Measurements from ENCODE around the gene ELP1. TPM values are rescaled to one million over a fixed set of nuclear protein-coding genes. Genes with fewer than 3 reads are reported as not detected.
"Not testable (repeated sequence)": the region's sequence is repeated elsewhere in the genome, so short reads cannot be mapped to it uniquely, and the experiment has no call there.

The ELP1 gene
- polyA plus RNA-seq, 1 experiment = 29.9 TPM

GRCh38 chr9:108854641-108855528, 79.0 kb downstream of the ELP1 start:
- Histone ChIP-seq H3K9me3 (ENCODE audit: control insufficient read depth, insufficient read depth, low read length) (peaks cover 12% of the 10 kb centered on the region; the same call in 1 of the 2 replicates), H3K27ac (ENCODE audit: low read depth, low read length) (no peak overlapping the region), H3K4me3 (ENCODE audit: low read depth, low read length) (no peak overlapping the region), H3K27me3 (ENCODE audit: control insufficient read depth, insufficient read depth, low read length) (peaks cover 2% of the 10 kb centered on the region)
- DNase-seq (ENCODE audit: low read depth, low spot score) = no peak
- no peak for TF ChIP-seq CTCF (IDR thresholded peaks at IDR 0.05; ENCODE audit: low read depth, low read length)
- CTCF ChIA-PET = interaction anchor here (0.5 kb wide), 1 partner anchor 1387 kb away, joined by 4 read pairs; no protein-coding TSS in a partner anchor
- POLR2A ChIA-PET = no interaction called here

GRCh38 chr9:108854094-108854493, 79.8 kb downstream of the ELP1 start:
- Histone ChIP-seq H3K27me3 (ENCODE audit: control insufficient read depth, insufficient read depth, low read length) (peaks cover 2% of the 10 kb centered on the region), H3K9me3 (ENCODE audit: control insufficient read depth, insufficient read depth, low read length) (peaks cover 12% of the 10 kb centered on the region; the same call in 1 of the 2 replicates), H3K27ac (ENCODE audit: low read depth, low read length) (no peak overlapping the region), H3K4me3 (ENCODE audit: low read depth, low read length) (no peak overlapping the region)
- no peak for TF ChIP-seq CTCF (IDR thresholded peaks at IDR 0.05; ENCODE audit: low read depth, low read length)
- DNase-seq (ENCODE audit: low read depth, low spot score) = no peak
- CTCF ChIA-PET = no interaction called here
- POLR2A ChIA-PET = no interaction called here

- DNase-seq (ENCODE audit: low read depth, low spot score) = no peak
- POLR2A ChIA-PET = no interaction called here
- no peak for TF ChIP-seq CTCF (IDR thresholded peaks at IDR 0.05; ENCODE audit: low read depth, low read length)
- Histone ChIP-seq H3K27me3 (ENCODE audit: control insufficient read depth, insufficient read depth, low read length) (peaks cover 2% of the 10 kb centered on the region), H3K9me3 (ENCODE audit: control insufficient read depth, insufficient read depth, low read length) (peaks cover 12% of the 10 kb centered on the region; the same call in 1 of the 2 replicates), H3K27ac (ENCODE audit: low read depth, low read length) (no peak overlapping the region), H3K4me3 (ENCODE audit: low read depth, low read length) (no peak overlapping the region)
- CTCF ChIA-PET = no interaction called here
These were observed 81.8 kb downstream of the ELP1 start for GRCh38 chr9:108852079-108852478.

- no peak overlapping the region for H3K4me3 ChIP-seq (ENCODE audit: low read depth, low read length)
- no peak overlapping the region for H3K27ac ChIP-seq (ENCODE audit: low read depth, low read length)
- ChIA-PET POLR2A (no interaction called here), CTCF (no interaction called here)
- DNase-seq (ENCODE audit: low read depth, low spot score) = no peak
- peaks cover 2% of the 10 kb centered on the region for H3K27me3 ChIP-seq (ENCODE audit: control insufficient read depth, insufficient read depth, low read length)
- TF ChIP-seq CTCF (IDR thresholded peaks at IDR 0.05; ENCODE audit: low read depth, low read length) = no peak
- H3K9me3 ChIP-seq (ENCODE audit: control insufficient read depth, insufficient read depth, low read length) = peaks cover 12% of the 10 kb centered on the region; the same call in 1 of the 2 replicates
These were observed 82.8 kb downstream of the ELP1 start for GRCh38 chr9:108851138-108851537.

DNA sequence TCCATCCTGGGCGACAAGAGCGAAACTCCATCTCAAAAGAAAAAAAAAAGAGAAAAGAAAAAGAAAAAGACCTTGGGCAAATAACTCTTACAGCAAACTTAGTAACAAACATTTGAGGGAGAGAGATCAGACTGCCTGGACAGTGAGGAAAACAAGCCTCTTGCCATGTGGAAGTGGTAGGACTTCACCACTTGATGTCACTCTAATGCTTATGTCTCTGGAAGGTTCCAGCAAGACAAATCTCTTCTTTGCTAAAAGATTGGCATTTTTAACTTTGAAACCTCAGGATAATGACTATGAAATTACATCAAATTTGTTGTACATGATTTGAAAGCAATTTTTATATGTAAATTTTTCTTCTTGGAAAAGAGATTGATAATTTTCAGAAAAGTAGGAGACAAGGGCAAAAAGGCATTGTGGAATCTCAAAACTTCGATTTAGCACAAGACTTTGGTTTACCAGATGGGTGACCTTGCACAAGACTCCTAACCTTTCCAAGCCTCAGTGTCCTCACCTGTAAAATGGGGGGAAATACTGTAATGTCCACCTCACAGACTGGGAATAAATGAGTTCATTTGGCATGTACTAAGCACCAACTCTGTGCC, 83.5 kb downstream of the ELP1 start:
- Histone ChIP-seq H3K4me3 (ENCODE audit: low read depth, low read length) (no peak overlapping the region), H3K27ac (ENCODE audit: low read depth, low read length) (no peak overlapping the region), H3K9me3 (ENCODE audit: control insufficient read depth, insufficient read depth, low read length) (peaks cover 8% of the 10 kb centered on the region; the same call in 1 of the 2 replicates), H3K27me3 (ENCODE audit: control insufficient read depth, insufficient read depth, low read length) (no peaks in the 10 kb centered on the region)
- POLR2A ChIA-PET = no interaction called here
- CTCF ChIA-PET = interaction anchor here (0.7 kb wide), 1 partner anchor 864 kb away, joined by 3 read pairs; no protein-coding TSS in a partner anchor
- DNase-seq (ENCODE audit: low read depth, low spot score) = no peak
- TF ChIP-seq CTCF (IDR thresholded peaks at IDR 0.05; ENCODE audit: low read depth, low read length) = peak; percentile 35

- H3K4me3 ChIP-seq (ENCODE audit: low read depth, low read length); DNase-seq (ENCODE audit: low read depth, low spot score); POLR2A ChIA-PET; H3K27me3 ChIP-seq (ENCODE audit: control insufficient read depth, insufficient read depth, low read length); H3K9me3 ChIP-seq (ENCODE audit: control insufficient read depth, insufficient read depth, low read length); H3K27ac ChIP-seq (ENCODE audit: low read depth, low read length): not testable (repeated sequence)
- CTCF ChIA-PET = interaction anchor here (1.0 kb wide), 1 partner anchor 106 kb away, joined by 3 read pairs; no protein-coding TSS in a partner anchor
These were observed 85.6 kb downstream of the ELP1 start for GRCh38 chr9:108848296-108848695.
